Nucleus accumbens (tissue), 56 donors: ENCODE results near the gene SOCS2.
"Not testable (repeated sequence)": the region's sequence is repeated elsewhere in the genome, so short reads cannot be mapped to it uniquely, and the experiment has no call there.

Source experiments
- DNase-seq, 56 donors: peaks; one replicate each; lab custom pipeline; 2025; lab: John Stamatoyannopoulos, UW

The SOCS2 gene, protein sequence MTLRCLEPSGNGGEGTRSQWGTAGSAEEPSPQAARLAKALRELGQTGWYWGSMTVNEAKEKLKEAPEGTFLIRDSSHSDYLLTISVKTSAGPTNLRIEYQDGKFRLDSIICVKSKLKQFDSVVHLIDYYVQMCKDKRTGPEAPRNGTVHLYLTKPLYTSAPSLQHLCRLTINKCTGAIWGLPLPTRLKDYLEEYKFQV

DNA sequence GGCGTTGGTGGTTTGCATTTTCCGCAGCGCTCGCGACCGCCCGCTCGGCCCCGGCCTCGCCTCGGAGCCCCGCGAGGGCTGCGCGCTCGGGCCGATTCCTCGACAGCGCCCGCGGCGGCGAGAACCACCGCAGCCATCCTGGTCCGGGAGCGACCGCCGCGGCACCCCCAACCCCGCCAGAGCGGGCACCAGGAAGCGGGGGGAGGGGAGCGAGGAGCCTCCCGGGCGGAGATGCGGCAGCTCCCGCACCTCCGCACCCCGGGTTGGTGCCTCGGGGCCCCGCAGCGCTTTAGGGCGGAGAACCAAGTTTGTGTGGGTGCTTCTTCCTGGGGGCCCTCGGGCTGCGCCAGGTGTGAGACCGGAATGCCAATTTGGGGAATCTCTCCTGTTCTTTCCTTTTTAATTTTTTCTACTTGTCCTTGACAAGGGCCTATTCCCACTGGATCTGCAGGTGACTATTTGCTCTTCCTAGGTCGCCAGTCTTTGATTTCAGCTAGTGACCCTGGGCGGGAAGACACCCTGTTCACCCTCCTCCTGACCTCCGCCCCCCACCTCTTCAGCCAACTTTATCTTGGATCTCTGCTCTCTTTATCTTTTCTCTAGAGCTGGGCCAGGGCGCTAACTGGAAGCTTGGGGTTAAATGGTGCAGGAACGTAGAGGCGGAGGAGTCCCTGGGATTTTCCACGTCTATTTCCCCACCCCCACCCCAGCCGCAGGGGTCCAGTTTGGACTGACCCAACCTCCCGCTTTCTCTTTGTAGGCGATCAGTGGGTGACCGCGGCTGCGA lies at the start of gene SOCS2:
SOCS2 (plus strand) TSS at position 751 of the 787 bp plus-strand sequence. CDS start 223 bp downstream, outside the sequence.
- DNase-seq = peak in 4 of 56 donors; percentile 5 to 34 (median 22)

DNA sequence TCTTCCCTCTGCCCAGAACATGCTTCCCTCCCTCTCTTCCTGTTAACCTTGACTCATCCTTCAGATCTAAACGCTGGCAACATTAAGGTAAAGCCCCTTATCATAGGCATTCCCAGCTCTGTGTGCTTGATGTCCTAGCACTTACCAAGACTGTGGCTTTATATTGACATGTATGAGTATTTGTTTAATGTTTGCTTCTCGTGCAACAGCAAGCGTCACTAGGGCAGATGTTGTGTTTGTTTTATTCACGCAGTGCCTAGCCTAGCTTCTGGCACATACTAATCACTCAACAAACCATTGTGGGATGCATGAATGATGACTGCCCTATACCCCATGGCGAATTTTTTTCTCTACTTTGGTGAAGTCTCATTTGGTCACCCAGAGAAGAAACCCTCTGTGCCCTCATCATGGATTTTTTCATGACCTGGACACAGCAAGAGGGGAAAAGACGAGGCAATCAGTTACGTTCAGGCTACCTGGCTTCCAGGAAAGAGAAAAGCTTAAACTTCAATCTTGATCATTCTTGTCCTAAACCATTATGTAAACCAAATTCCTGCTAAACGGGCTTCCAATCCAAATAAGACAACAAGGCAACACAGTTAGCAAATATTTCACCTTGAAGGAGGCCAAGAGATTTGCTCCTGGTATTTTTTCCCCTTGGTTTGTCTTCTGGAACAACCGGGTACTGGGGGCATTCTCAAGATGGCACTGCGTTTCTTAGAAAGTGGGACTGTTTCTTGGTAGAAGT lies 47.9 kb upstream of the SOCS2 start:
- DNase-seq = no peak

GRCh38 chr12:93526786-93527428 lies 45.6 kb upstream of the SOCS2 start:
- no peak for DNase-seq

- no peak for DNase-seq
Measured at GRCh38 chr12:93530358-93530757, 42.1 kb upstream of the SOCS2 start.

- no peak for DNase-seq
Measured at GRCh38 chr12:93533310-93533709, 39.2 kb upstream of the SOCS2 start.

GRCh38 chr12:93536111-93536765 lies 36.2 kb upstream of the SOCS2 start:
- no peak for DNase-seq

- DNase-seq = peak in 13 of 56 donors; percentile 1 to 49 (median 21)
Measured at GRCh38 chr12:93536766-93537488, 35.5 kb upstream of the SOCS2 start.

DNA sequence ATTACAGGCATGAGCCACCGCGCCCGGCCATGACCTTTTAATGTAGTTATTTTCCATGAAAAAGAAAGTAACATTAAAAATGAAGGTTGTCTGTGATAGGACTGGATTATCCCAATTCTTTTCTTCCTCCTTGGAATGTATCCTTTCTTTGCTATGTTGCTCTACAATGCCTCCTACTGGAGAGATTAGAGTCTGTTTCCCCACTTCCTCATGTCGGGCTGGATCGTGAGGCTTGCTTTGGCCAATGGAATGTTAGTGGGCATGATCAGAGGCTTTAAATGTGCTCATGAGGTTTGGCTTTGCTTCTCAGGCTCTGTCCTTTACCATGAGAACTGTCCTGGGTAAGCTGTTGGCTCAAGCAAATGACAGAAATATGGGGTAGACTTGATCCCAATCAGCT lies 34.7 kb upstream of the SOCS2 start:
- DNase-seq = no peak

GRCh38 chr12:93539821-93540220 lies 32.7 kb upstream of the SOCS2 start:
- DNase-seq = no peak

DNA sequence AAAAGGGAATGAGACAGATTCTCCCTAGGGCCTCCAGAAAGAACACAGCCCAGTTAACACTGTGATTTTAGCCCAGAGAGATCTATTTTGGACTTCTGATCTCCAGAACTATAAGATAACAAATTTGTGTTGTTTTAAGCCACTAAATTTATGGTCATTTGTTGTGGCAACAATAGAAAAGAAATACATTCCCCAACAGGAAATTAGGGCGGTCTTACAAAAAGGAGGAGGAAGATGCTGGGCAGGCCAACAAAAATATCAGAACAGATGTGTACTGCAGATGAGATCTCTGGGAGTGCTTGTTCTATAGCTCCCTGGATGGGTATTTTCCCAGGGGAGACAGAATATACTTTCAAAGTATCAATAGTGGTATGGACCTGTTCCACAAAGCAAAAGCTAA lies 32.0 kb upstream of the SOCS2 start:
- no peak for DNase-seq

GRCh38 chr12:93541578-93542225 lies 30.8 kb upstream of the SOCS2 start:
- no peak for DNase-seq

GRCh38 chr12:93547778-93548177 lies 24.7 kb upstream of the SOCS2 start:
- DNase-seq = no peak

DNA sequence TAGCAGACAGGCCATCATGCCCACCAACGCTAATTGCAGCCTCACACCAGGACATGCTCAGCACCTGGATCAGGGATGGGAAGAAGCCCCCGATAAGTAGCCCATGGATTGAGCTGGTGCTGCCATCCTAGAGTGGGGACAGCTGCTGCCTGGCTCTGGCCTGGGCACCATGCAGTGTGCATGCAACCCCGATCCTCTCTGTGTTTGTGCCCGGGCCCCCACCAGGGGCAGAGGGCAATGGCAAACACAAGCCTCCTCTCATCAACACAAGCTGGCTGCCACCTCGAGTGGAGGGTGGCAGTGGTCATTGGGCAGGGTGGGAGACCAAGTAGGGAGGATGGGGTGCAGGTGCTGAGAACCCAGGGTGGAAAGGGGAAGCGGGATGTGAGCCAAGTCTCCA lies 23.3 kb upstream of the SOCS2 start:
- DNase-seq = no peak

DNA sequence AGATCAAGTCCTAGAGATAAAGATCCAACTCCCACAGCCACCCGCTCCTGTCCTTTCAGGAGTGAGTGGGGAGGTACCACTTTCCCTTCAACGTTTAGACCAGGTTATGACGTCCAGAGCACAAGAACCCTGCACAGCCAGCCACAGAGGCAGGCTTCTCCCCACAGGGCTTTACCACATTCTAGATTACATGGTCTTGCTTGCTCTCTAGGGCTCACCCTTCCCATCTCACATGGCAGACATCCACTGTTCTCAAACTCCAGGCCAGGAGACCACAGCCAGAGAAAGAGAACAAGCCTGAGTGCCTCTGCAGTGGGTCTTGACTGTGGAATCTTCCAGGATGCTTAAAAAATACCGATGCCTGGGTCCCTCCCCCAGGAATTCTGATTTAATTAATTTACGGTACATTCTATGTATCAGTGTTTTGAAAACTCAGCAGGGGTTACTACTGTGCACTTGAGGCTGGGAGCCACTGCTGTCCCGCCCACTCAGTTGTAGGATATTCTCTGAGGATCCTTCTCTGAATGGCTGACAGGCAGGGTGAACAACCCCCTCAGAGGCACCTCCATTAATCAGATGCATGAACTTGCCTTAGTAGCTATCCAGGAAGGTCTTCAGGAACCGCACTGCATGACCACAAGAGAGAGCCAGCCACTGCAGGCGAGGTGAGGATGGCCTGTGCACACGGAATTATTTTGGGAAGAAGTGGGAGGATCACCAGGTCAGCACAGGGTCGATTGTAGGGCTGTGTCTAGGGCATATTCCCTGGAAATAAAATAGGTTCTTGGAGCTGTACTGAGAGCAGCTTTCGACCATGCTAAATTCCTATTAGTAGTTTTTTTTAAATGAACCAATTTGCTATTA lies 21.5 kb upstream of the SOCS2 start:
- no peak for DNase-seq

- DNase-seq = no peak
Measured at GRCh38 chr12:93552427-93552826, 20.0 kb upstream of the SOCS2 start.

GRCh38 chr12:93557879-93558278 lies 14.6 kb upstream of the SOCS2 start:
- not testable (repeated sequence) for DNase-seq

- not testable (repeated sequence) for DNase-seq
Measured at GRCh38 chr12:93558685-93559084, 13.8 kb upstream of the SOCS2 start.
